Liver (tissue), 9 donors: ENCODE data around the gene FNBP1. TPM values are rescaled to one million over a fixed set of nuclear protein-coding genes. Genes with fewer than 3 reads are reported as not detected.
A peak's percentile ranks its signal among the peaks of the same experiment; 100 is the strongest.

Experiments used
- DNase-seq: peaks from one replicate; pipeline ENCODE4 v3.0.0-alpha.2; 2017; ENCODE audit warnings: low spot score
- H3K27ac ChIP-seq, 2 donors: one replicate each; pipeline ENCODE4 v1.7.0; 2013; ENCODE audit warnings: inconsistent platforms in 2 of 2, low read length in 2 of 2, control low read depth in 1 of 2, low read depth in 1 of 2, mild to moderate bottlenecking in 1 of 2
- H3K27me3 ChIP-seq, 4 donors: one replicate each; pipeline versions ENCODE4 v1.6.1 to v1.7.0; 2013; ENCODE audit warnings: low read length in 3 of 4, inconsistent platforms in 1 of 4, mild to moderate bottlenecking in 1 of 4, moderate library complexity in 1 of 4; ENCODE audit not compliant: control insufficient read depth in 4 of 4, insufficient read depth in 4 of 4
- H3K36me3 ChIP-seq, 4 donors: one replicate each; pipeline versions ENCODE4 v1.6.1 to v1.7.0; 2013; ENCODE audit warnings: low read length in 3 of 4, mild to moderate bottlenecking in 3 of 4, low read depth in 1 of 4, moderate library complexity in 1 of 4; ENCODE audit not compliant: control insufficient read depth in 4 of 4, insufficient read depth in 3 of 4
- H3K4me1 ChIP-seq, 4 donors: one replicate each; pipeline versions ENCODE4 v1.6.1 to v1.7.0; 2013; ENCODE audit warnings: low read length in 3 of 4, mild to moderate bottlenecking in 3 of 4, moderate library complexity in 1 of 4; ENCODE audit not compliant: control insufficient read depth in 4 of 4, insufficient read depth in 4 of 4
- H3K4me3 ChIP-seq, 3 donors: one replicate each; pipeline versions ENCODE4 v1.6.1 to v1.7.0; 2013; ENCODE audit warnings: low read length in 3 of 3, control low read depth in 1 of 3, low read depth in 1 of 3, mild to moderate bottlenecking in 1 of 3
- H3K9ac ChIP-seq, 2 donors: one replicate each; pipeline ENCODE4 v1.7.0; 2013; ENCODE audit warnings: low read length in 2 of 2, mild to moderate bottlenecking in 2 of 2, moderate library complexity in 2 of 2, control low read depth in 1 of 2, low read depth in 1 of 2
- H3K9me3 ChIP-seq, 4 donors: one replicate each; pipeline versions ENCODE4 v1.6.1 to v1.7.0; 2013; ENCODE audit warnings: low read length in 3 of 4; ENCODE audit not compliant: control insufficient read depth in 4 of 4
- ATF3 ChIP-seq: IDR thresholded peaks from 2 replicates; pipeline ENCODE4 v1.6.1; 2016; ENCODE audit warnings: antibody characterized with exemption
- CTCF ChIP-seq: fragments of 150-350 bp; IDR thresholded peaks from 2 replicates; pipeline ENCODE4 v1.5.1; 2017; ENCODE audit warnings: improper control_type of control experiment, low read depth, low read length; ENCODE audit not compliant: missing input control
- EGR1 ChIP-seq, 2 donors: IDR thresholded peaks; 2 replicates each; pipeline ENCODE4 v1.6.1; 2016 to 2018; ENCODE audit warnings: antibody characterized with exemption in 2 of 2, low read depth in 2 of 2
- FOXA1 ChIP-seq: IDR thresholded peaks from 2 replicates; pipeline ENCODE4 v1.6.1; 2016; ENCODE audit warnings: antibody characterized with exemption
- FOXA2 ChIP-seq: IDR thresholded peaks from 2 replicates; pipeline ENCODE4 v1.6.1; 2016; ENCODE audit warnings: antibody characterized with exemption
- GABPA ChIP-seq, 2 donors: IDR thresholded peaks in 1 of 2; conservative IDR thresholded peaks in 1 of 2; 2 replicates each; pipeline ENCODE4 v1.6.1; 2016; ENCODE audit warnings: antibody characterized with exemption in 2 of 2, mild to moderate bottlenecking in 1 of 2, moderate library complexity in 1 of 2
- HNF4A ChIP-seq, 2 donors: conservative IDR thresholded peaks; 2 replicates each; pipeline ENCODE4 v1.6.1; 2016; ENCODE audit warnings: antibody characterized with exemption in 2 of 2, mild to moderate bottlenecking in 2 of 2
- HNF4G ChIP-seq: IDR thresholded peaks from 2 replicates; pipeline ENCODE4 v1.6.1; 2016; ENCODE audit warnings: antibody characterized with exemption
- JUND ChIP-seq, 2 donors: IDR thresholded peaks; 2 replicates each; pipeline ENCODE4 v1.6.1; 2016; ENCODE audit warnings: antibody characterized with exemption in 2 of 2
- MAX ChIP-seq: IDR thresholded peaks from 2 replicates; pipeline ENCODE4 v1.6.1; 2016; ENCODE audit warnings: antibody characterized with exemption
- NR2F2 ChIP-seq: IDR thresholded peaks from 2 replicates; pipeline ENCODE4 v1.6.1; 2016; ENCODE audit warnings: antibody characterized with exemption
- RAD21 ChIP-seq, 2 donors: IDR thresholded peaks; 2 replicates each; pipeline ENCODE4 v1.6.1; 2016; ENCODE audit warnings: antibody characterized with exemption in 2 of 2, mild to moderate bottlenecking in 2 of 2
- REST ChIP-seq: IDR thresholded peaks from 2 replicates; pipeline ENCODE4 v1.6.1; 2016; ENCODE audit warnings: antibody characterized with exemption, mild to moderate bottlenecking
- RXRA ChIP-seq, 2 donors: IDR thresholded peaks; 2 replicates each; pipeline ENCODE4 v1.6.1; 2017 to 2018; ENCODE audit warnings: antibody characterized with exemption in 2 of 2, mild to moderate bottlenecking in 1 of 2
- SP1 ChIP-seq: IDR thresholded peaks from 2 replicates; pipeline ENCODE4 v1.6.1; 2018; ENCODE audit warnings: antibody characterized with exemption, mild to moderate bottlenecking
- TAF1 ChIP-seq: conservative IDR thresholded peaks from 2 replicates; pipeline ENCODE4 v1.6.1; 2016; ENCODE audit warnings: antibody characterized with exemption, mild to moderate bottlenecking
- YY1 ChIP-seq: IDR thresholded peaks from 2 replicates; pipeline ENCODE4 v1.6.1; 2016; ENCODE audit warnings: antibody characterized with exemption, mild to moderate bottlenecking
- ZBTB33 ChIP-seq: IDR thresholded peaks from 2 replicates; pipeline ENCODE4 v1.6.1; 2016; ENCODE audit warnings: antibody characterized with exemption
- WGBS: extraction: QIAGEN DNeasy Blood & Tissue Kit; methylation state at CpG from one replicate; pipeline ENCODE4 v1.1.7; 2013; 5-methylcytosine and 5-hydroxymethylcytosine counted together
- polyA plus RNA-seq, 2 donors: library from polyadenylated mRNA; stranded (reverse) in 1 of 2; unstranded in 1 of 2; fragments of 200-250 nt in 1 of 2; fragments of >200 nt in 1 of 2; fragmentation: Nextera tagmentation in 1 of 2; extraction: Ambion mirVana in 1 of 2; gene quantifications; one replicate each; pipeline versions ENCODE4 v1.2.1 to v1.2.3, GENCODE V29; 2013 to 2015
- total RNA-seq, 2 donors: library from RNA; depleted of rRNA; stranded (reverse); fragments of >200 nt; gene quantifications; one replicate each; pipeline ENCODE4 v1.2.3, GENCODE V29; 2014
- donor health status: healthy.
- donor health status: healthy.
- donor health status: healthy.
- donor health status: healthy.
- donor health status: healthy.

The FNBP1 gene
- total and polyA plus RNA-seq, 4 donors: 6.6 to 15.6 (median 12.3) TPM

- H3K9ac ChIP-seq: peak overlapping the region; percentile 84 to 87
- H3K4me1 ChIP-seq: peaks cover 2 to 21% (median 19%) of the 10 kb centered on the region in 4 donors
- H3K36me3 ChIP-seq: no peaks in the 10 kb centered on the region
- no peak for DNase-seq
- 2% methylated on average over 31 of the region's 31 CpGs for WGBS
- H3K27me3 ChIP-seq: no peaks in the 10 kb centered on the region
- no peaks in the 10 kb centered on the region for H3K9me3 ChIP-seq
- H3K27ac ChIP-seq: peak overlapping the region; percentile 90 to 91
- no peak for TF ChIP-seq TAF1
- TF ChIP-seq RXRA (IDR thresholded peaks at IDR 0.05): peak in 1 of 2 donors; percentile 30
- peak overlapping the region; percentile 58 to 95 (median 71) for H3K4me3 ChIP-seq
Measured at GRCh38 chr9:130041648-130042405, 1.2 kb downstream of the FNBP1 start.

GRCh38 chr9:130040984-130041647 lies 1.9 kb downstream of the FNBP1 start:
- Histone ChIP-seq H3K27me3 (no peaks in the 10 kb centered on the region), H3K9ac (peak overlapping the region in 1 of 2 donors; percentile 87), H3K4me1 (peaks cover 2 to 21% (median 19%) of the 10 kb centered on the region in 4 donors), H3K9me3 (no peaks in the 10 kb centered on the region), H3K36me3 (no peaks in the 10 kb centered on the region), H3K27ac (no peak overlapping the region), H3K4me3 (peak overlapping the region in 1 of 3 donors; percentile 95)
- 75% methylated on average over 7 of the region's 7 CpGs for WGBS
- TF ChIP-seq REST: no peak
- TF ChIP-seq ATF3: no peak
- no peak for TF ChIP-seq FOXA2
- TF ChIP-seq NR2F2: no peak
- TF ChIP-seq CTCF: no peak
- no peak for TF ChIP-seq RAD21 (IDR thresholded peaks at IDR 0.05)
- no peak for TF ChIP-seq HNF4A (conservative IDR thresholded peaks at IDR 0.05)
- TF ChIP-seq SP1: no peak
- no peak for TF ChIP-seq FOXA1
- no peak for TF ChIP-seq TAF1
- TF ChIP-seq RXRA (IDR thresholded peaks at IDR 0.05): no peak
- TF ChIP-seq GABPA (IDR thresholded peaks at IDR 0.05 in 1 of 2, conservative IDR thresholded peaks at IDR 0.05 in 1 of 2): no peak
- TF ChIP-seq HNF4G: no peak
- no peak for TF ChIP-seq EGR1 (IDR thresholded peaks at IDR 0.05; ENCODE audit: low read depth in 2 of 2)
- no peak for TF ChIP-seq YY1
- no peak for TF ChIP-seq JUND (IDR thresholded peaks at IDR 0.05)
- TF ChIP-seq ZBTB33: no peak
- no peak for TF ChIP-seq MAX
- no peak for DNase-seq
